ENCODE results near the gene TUFT1. TPM values are rescaled to one million over a fixed set of nuclear protein-coding genes. Genes with fewer than 3 reads are reported as not detected.

TUFT1 gene
- total and polyA plus RNA-seq, 2 of the 13 experiments (the other 11 are each of a cell fraction or from before 2014, with no cell fraction given): 6.4 to 7.3 TPM

GRCh38 chr1:151513626-151514121, 26.4 kb upstream of the TUFT1 start (continued):
- TF ChIP-seq, protein P1, sequence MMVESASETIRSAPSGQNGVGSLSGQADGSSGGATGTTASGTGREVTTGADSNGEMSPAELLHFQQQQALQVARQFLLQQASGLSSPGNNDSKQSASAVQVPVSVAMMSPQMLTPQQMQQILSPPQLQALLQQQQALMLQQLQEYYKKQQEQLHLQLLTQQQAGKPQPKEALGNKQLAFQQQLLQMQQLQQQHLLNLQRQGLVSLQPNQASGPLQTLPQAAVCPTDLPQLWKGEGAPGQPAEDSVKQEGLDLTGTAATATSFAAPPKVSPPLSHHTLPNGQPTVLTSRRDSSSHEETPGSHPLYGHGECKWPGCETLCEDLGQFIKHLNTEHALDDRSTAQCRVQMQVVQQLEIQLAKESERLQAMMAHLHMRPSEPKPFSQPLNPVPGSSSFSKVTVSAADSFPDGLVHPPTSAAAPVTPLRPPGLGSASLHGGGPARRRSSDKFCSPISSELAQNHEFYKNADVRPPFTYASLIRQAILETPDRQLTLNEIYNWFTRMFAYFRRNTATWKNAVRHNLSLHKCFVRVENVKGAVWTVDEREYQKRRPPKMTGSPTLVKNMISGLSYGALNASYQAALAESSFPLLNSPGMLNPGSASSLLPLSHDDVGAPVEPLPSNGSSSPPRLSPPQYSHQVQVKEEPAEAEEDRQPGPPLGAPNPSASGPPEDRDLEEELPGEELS (CRISPR knock-in tag; IDR thresholded peaks at IDR 0.05): peak; percentile 88
- TF ChIP-seq POLR2G (IDR thresholded peaks at IDR 0.05; ENCODE audit: low read depth, low read length): no peak
- TF ChIP-seq, protein P2, sequence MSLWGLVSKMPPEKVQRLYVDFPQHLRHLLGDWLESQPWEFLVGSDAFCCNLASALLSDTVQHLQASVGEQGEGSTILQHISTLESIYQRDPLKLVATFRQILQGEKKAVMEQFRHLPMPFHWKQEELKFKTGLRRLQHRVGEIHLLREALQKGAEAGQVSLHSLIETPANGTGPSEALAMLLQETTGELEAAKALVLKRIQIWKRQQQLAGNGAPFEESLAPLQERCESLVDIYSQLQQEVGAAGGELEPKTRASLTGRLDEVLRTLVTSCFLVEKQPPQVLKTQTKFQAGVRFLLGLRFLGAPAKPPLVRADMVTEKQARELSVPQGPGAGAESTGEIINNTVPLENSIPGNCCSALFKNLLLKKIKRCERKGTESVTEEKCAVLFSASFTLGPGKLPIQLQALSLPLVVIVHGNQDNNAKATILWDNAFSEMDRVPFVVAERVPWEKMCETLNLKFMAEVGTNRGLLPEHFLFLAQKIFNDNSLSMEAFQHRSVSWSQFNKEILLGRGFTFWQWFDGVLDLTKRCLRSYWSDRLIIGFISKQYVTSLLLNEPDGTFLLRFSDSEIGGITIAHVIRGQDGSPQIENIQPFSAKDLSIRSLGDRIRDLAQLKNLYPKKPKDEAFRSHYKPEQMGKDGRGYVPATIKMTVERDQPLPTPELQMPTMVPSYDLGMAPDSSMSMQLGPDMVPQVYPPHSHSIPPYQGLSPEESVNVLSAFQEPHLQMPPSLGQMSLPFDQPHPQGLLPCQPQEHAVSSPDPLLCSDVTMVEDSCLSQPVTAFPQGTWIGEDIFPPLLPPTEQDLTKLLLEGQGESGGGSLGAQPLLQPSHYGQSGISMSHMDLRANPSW (CRISPR knock-in tag; IDR thresholded peaks at IDR 0.05; ENCODE audit: borderline replicate concordance): no peak
- TF ChIP-seq ZFY (CRISPR knock-in tag; IDR thresholded peaks at IDR 0.05): peak; percentile 66
- no peak for TF ChIP-seq SP2 (CRISPR knock-in tag; IDR thresholded peaks at IDR 0.05)
- TF ChIP-seq ZNF281 (CRISPR knock-in tag; IDR thresholded peaks at IDR 0.05; ENCODE audit: borderline replicate concordance): peak; percentile 73; the same call in 1 of the 2 replicates
- TF ChIP-seq ZNF232 (CRISPR knock-in tag; IDR thresholded peaks at IDR 0.05; ENCODE audit: borderline replicate concordance): peak; percentile 63; the same call in 1 of the 2 replicates
- TF ChIP-seq RORA (CRISPR knock-in tag; IDR thresholded peaks at IDR 0.05): no peak
- peak; percentile 83 for TF ChIP-seq ZFX (CRISPR knock-in tag; IDR thresholded peaks at IDR 0.05; ENCODE audit: low read depth)
- TF ChIP-seq AHDC1 (CRISPR knock-in tag; IDR thresholded peaks at IDR 0.05; ENCODE audit: borderline replicate concordance): peak; percentile 53; the same call in 1 of the 2 replicates
- 0 out of 2 replicates have a peak, but pooled peaks have one; percentile 43 for TF ChIP-seq RFXAP (CRISPR knock-in tag; IDR thresholded peaks at IDR 0.05; ENCODE audit: borderline replicate concordance)
- no peak; the same call in 1 of the 2 replicates for TF ChIP-seq IRF2 (CRISPR knock-in tag; IDR thresholded peaks at IDR 0.05)
- peak in 1 of 2 experiments; percentile 5; a peak in 1 of 4 replicates for TF ChIP-seq EP300 (IDR thresholded peaks at IDR 0.05; ENCODE audit: low read depth in 2 of 2, low read length in 2 of 2)
- TF ChIP-seq EP300 (CRISPR knock-in tag; IDR thresholded peaks at IDR 0.05; ENCODE audit: borderline replicate concordance): no peak
- TF ChIP-seq NFE2L1 (CRISPR knock-in tag; IDR thresholded peaks at IDR 0.05; ENCODE audit: borderline replicate concordance): no peak
- TF ChIP-seq HNF4A (CRISPR knock-in tag; IDR thresholded peaks at IDR 0.05): peak; percentile 53
